NCI-H345 treated with DMSO at 0.1 percent for 48 hours (cell line): ENCODE data around the gene NAT9.

Experiments used
- DNase-seq: peaks from one replicate; lab custom pipeline; 2025; ENCODE audit not compliant: unreplicated experiment; lab: John Stamatoyannopoulos, UW

The NAT9 gene

DNA sequence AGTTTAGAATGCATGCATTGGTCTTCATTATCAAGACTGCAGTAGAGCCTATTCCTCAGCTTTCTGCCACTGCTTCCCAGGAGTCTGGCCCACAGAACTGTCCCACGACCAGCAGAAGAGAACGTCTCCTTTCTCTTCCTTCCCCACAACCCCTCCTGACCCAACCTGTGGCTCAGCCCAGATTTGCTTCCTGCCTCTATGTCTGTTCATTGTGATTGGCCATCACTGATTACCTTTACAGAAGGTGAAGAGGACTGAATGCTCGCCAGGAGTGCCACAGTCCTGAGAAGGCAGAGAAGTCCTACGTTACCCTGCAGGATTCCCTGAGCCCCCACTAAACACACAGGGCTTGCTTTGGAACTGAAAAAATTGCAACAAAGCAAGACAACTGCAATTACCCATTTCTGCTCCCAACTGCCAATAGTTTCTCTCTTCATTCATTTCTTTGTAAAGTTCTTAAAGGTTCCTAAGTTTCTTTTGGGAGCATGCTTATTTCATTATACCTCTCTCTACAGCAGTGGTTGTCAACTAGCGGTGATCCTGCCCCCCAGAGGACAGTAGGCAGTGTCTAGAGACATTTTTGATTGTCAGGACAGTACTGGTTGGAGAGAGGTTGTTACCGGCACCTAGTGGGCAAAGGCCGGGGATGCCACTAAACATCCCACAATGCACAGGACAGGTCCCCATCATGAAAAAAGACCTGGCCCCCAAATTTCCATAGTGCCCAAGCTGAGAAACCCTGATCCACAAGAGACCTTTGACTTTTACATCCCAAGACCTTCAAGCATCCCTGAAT, 4.5 kb upstream of the NAT9 start:
- no peak for DNase-seq

DNA sequence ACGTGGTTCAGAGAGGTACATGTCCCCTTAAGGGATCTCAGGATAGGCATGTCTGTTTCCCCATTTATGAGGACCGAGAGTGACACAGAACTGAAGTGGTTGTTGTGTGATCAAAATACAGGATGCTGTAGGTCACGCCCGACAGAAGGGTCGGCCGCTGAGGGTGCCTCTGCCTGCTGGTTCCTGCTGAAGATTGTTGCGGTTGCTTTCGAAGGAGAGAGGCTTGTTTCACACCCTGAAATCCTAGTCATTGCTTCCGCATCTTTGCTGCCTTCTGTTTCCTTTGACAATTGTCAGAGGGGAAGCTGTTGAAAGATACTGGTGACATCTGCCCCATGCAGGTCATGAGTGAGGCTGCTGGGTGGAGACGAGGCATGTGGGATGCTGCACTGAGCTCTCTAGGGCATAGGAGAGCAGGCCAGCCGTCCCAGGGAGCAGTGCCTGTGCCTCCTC, 3.8 kb upstream of the NAT9 start:
- DNase-seq, result no peak

DNA sequence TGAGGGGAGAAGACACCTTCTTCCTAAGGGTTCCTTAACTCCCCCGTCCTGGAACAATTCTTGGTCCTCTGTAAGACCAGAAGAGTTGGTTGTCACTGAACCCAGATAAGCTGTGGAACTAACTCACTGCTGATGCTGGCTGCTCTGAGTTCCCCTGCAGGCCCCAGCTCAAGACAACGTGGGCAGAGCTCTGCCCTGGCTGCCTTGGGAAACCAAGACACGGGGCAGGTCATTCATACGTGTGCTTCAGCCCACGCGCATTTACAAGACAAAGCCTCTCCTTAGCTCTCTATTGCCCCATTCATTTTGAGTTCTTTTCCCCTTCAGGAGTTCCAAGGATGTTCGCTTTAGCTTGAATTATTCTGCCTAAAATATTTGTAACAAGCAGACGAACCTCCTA, 3.4 kb upstream of the NAT9 start:
- no peak for DNase-seq

DNA sequence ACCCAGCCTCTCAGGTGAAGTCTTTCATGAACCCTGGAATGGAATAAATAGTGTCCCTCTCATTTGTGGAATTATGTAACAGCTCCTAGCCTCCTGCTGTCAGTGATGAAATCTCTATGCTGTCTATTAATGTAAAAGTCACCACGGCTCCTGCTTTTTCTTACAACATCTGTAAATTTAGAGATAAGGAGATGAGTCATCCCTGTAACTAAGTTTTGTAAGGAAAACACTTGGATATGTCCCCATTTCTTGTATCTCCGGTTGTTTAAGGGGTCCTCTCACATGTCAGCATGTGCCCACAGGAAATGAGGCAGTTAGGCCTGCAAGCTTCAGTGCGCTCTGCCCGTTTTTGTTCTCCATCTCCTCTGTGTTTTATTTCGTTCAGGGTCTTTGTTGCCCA, 2.8 kb upstream of the NAT9 start:
- DNase-seq, result no peak

DNA sequence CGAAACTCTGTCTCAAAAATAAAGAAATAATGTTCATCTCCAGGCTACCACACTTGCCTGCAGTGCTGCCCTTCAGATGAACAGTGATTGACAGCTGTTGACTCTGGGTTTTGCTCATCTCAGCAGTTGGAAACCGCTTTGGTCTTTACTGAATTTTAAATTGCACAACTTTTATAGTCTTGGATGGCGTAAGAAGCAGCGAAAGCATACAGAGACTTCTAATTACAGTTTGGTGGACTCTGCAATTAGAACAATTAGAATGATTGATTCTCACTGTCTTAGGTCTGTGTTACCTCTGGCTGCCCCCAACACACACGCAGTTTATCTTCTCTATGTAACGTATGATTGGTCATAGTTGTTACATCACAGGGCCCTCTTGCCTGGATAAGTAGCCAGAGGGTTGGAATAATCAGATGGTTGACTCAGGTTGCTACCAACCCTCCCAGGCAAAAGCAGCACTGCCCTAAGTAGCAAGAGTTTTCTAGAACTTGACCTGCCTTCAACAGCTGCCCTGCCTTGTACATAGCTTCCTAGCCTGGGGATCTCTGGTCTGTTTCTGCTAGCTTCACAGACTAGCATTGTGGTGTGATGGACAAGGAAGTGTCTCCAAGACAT, 1.9 kb upstream of the NAT9 start:
- DNase-seq, result no peak

DNA sequence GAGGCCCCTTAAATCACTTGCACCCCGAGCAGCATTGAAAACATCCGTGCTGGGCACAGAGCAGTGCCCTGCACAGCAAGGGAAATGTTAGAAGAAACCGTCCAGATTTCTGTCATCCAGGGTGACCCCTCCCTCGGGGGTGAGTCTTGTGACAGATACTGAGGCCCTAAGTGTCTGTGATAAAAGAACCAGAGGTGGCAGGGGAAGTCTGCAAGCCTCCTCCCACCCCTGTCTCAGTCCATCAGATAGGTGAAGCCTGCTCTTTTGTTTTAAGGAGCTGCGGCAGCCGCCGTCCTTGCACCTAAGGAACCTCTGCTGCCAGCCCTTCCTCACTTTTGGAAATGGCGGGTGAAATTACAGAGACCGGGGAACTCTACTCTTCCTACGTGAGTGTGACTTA, 845 bp upstream of the NAT9 start:
- no peak for DNase-seq

DNA sequence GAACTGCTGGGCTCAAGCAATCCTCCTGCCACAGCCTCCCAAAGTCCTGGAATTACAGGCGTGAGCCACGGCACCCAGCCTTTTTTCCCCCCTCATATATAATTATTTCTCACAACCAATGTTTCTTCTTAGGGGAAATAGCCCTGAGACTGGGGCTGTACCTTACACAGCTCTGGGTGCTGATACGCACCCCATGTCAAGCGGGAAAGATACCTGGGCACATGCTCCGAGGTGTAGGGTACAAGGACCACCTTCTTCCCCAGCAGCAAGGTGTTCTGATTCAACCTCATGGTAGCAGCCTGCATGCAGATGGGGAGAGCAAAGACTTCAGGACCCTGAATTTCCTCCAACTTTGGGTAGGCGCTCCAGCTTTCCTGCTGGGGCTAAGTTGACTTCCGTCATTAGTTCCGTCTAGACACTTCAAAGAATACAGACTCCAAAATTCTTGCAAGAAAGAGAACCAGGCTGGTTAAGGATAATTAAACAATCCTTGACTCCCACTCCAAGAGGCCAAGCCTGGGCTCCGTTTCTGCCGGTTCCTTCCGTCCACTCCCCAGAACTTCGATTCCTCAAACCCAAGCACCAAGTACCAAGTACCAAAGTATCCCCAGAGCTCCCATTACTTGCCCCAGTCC, 619 bp downstream of the NAT9 start:
- DNase-seq, result no peak

DNA sequence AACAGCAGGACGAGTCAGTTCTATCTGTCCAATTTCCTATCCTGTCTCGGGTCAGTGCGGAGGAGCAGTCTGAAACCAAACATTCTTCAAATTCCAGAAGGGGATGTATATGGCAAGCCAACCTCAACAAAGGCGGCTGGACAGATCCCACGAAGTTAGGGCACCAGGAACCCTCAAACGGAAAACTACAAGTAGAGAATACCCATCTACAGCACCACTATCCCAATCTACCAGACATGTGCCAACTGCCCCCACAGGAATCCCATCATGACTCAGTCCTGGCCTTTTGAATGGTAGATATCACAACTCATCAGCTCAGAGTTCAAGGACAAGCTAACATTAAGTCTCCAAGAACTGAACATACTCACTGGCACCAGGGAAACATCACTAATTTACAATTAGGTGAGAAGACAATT, 2.3 kb downstream of the NAT9 start:
- DNase-seq, result no peak

DNA sequence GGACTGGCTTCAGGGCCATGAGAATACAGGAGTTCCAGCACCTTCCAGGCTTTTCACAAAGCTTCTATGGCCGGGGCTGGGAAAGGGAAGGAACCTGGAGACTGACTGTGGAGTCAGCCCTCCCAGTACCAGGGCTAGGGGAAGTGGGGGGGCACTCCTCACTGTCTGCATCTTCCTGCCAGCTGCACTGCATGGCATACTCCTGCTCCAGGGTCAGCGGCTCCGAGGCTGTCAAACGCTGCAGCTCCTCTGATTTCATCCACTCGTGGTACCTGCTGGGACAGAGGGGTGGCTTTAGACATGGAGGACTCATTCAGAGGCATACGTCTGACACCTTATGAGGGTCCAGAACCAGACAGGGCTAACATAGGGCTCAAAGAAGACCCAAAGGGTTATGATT, 2.7 kb downstream of the NAT9 start:
- no peak for DNase-seq

DNA sequence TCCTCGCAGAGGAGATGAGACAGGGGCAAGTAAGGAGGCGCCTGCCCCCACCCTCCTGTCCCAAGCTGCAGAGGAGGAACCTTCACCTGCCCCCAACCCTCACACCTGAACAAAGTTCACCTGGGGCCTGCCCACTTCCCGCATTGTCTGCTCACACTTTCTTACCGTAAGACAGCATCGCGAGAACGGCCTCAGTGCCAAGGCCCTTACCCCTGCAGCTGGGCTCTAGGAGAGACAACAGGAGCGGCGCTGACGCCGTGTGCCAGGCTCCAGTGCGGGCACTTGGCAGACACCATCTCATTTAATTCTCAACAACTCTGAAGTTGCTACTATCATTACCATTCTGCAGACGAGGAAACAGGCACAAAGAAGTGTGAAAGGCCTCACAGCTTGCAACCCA, 4.1 kb downstream of the NAT9 start:
- DNase-seq, result no peak

DNA sequence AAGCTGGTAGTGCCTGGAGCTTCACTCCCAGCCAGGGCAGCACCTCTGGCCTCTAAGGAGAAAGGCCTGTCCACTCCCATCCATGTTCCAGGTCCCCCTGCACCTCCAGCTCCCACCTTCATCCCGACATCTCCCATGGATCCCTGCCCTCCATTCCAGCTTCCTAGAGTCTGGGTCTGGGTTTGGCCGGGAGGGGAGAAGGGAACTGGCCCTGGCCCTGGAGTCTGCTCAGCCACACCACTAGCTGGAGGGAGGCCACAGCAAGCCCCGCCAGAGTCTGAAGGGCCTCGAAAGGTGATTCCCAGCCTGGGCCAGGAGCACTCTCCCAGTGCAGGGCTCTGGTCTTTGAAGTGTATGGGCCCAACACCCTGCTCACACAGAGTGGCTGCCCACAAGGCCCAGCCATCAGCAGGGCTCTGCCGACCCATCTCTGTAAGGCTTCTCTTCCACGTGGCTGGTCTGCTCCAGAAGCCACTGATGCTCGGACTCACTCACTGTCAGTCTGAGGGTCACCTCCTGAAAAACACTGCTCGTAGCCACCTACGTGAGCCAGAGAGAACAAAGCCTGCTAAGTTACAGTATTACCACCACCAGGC, 4.7 kb downstream of the NAT9 start:
- no peak for DNase-seq

DNA sequence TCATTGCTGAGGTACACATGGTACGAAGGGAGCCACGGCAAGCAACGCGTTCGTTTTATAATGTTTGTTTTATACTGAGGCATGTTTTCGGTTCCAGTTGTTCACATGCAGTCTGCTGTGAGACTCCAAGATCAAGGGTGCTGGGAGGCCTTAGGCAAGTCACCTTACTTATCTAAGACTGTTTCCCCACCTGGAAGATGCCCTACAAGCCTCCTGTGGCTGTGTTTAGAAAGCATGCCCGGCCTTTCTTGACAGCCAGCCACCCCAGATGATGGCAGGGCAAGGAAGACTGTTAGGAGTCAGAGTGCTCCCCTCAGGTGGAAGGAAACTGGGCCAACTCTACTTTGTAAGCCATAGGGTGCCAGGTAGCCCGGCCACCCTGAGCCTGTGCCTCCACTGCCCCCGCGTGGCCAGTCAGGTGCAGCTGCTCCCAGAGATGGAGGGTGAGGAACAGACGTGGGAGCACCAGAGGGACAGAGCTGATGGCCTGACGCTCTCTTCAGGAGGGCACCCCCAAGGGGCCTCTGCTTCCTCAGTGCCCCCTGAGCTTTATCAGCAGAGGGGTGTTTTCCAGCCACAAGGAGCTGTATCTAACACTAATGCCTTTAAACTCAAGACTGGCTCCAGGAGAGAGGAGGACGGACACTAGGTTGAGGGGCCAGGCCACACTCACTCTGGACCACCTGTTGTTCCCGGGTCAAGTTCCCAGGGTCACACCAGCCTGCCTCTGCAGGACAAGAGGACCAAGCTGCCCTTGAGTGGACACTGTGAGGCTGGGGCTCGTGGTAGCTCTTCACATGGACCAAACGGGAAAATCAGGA, 5.4 kb downstream of the NAT9 start:
- peak; percentile 29 for DNase-seq

DNA sequence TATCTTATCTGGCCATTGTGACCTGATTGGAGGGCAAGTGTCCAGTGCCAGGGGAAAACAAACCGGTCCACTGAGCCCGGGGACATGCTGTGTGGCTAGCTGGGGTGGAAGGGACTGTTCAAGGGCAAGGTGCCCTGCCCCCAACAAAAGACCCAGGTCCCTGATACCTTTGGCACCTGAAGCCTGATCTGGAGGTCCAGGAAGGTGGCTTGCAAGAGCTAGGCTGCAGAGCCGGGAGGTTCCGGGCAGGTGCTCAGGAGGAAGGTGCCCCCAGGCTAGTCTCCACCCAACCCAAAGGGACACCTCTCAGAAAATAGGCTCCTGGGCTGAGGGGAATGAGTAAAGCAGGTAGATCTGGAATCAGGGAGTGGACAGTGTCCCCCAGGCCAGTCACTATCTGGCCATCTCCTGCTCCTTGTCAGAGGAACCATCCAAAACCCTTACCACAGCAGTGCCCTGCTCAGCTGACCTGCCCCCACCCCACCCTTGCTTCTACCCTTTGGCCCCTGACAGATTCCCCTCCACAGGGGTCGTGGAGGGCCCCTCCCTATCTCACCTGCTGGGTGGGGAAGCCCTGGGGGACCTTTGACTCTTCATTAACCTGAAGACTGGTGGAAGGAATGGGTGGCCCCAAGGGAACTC, 6.2 kb downstream of the NAT9 start:
- no peak for DNase-seq

DNA sequence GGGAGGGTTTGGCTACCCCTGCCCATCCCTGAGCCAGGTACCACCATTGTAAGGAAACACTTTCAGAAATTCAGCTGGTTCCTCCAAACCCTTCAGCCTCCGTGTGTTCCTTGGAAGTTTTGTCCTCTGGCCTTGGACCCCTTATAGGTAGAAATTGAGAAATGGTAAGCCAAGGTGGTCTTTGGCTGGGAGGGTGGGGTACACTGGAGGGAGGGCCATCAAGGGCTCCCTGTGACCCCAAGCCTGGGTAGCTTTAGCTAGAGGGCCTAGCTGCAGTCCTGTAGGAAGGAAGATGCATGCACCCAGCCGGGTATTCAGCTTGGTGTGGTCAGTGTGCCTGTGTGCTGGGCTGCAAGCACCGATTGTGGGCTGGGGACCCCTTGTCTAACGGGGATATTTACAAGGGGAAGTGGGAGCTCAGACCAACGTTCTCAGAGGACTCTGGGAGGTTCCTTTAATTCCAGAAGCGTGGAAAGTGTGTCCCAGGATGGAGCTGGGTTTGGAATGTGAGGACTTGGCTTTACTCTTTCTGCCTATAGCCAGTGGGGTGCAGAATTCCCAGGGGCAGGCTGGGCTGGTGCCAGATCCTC, 6.8 kb downstream of the NAT9 start:
- no peak for DNase-seq

DNA sequence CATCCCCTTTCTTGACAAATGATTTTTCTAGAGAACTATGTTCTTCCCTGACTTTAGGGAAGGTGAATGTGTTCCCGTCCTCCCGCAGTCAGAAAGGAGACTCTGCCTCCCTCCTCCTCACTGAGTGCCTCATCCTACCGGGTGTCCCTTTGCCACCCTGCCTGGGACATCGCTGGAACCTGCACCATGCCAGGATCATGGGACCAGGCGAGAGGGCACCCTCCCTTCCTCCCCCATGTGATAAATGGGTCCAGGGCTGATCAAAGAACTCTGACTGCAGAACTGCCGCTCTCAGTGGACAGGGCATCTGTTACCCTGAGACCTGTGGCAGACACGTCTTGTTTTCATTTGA, 7.4 kb downstream of the NAT9 start:
- DNase-seq, result no peak

DNA sequence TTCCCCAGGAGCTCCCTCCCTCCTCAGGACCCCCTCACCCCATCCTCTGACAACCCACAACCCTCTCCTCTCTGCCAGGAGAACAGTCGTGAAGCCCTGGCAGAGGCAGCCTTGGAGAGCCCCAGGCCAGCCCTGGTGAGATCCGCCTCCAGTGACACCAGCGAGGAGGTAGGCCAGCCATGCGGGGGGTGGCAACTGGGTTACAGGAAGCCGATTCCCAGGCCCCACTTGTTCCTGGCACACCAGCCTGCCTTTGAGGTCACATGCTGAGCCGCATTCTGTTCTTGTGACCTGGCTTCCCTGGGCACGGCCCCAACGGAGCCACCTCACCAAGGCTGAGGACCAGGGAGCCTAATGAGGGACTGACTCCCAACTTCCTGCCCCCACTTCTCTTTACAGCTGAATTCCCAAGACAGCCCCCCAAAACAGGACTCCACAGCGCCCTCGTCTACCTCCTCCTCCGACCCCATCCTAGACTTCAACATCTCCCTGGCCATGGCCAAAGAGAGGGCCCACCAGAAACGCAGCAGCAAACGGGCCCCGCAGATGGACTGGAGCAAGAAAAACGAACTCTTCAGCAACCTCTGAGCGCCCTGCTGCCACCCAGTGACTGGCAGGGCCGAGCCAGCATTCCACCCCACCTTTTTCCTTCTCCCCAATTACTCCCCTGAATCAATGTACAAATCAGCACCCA, 7.9 kb downstream of the NAT9 start:
- no peak for DNase-seq

DNA sequence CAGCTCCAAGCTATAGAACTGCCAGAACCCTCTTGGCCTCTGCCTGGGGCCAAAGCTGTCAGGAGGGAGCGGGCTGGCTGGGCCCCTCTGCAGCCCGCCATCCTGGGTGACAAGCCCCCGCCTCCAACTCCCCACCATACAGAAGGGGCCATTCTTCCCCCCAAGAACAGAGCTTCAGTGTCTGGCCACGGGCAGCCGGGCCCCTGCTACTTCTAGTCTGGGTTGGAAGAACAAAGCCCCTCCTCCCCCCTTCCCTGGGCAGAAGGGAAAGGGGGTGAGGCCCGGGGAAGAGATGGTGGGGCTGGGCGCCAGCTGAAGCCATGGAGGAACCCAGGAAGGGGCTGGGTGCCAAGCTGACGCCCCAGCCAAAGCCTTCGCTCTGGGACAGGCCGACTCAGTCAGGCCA, 9.0 kb downstream of the NAT9 start:
- no peak for DNase-seq

DNA sequence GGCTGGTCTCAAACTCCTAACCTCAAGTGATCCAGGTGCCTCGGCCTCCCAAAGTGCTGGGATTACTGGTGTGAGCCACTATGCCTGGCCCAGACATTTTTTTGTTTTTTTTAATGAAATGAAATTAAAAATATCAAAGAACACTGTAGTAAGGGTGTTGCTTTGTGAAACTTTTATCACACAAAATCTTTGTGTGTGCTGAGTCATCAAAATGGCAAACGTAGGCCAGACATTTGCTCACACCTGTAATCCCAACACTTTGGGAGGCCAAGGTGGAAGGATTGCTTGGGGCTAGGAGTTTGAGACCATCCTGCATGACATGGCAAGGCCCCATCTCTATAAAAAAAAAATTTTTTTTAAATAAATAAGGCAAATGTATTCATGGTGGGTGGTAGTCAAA, 9.7 kb downstream of the NAT9 start:
- DNase-seq, result no peak

DNA sequence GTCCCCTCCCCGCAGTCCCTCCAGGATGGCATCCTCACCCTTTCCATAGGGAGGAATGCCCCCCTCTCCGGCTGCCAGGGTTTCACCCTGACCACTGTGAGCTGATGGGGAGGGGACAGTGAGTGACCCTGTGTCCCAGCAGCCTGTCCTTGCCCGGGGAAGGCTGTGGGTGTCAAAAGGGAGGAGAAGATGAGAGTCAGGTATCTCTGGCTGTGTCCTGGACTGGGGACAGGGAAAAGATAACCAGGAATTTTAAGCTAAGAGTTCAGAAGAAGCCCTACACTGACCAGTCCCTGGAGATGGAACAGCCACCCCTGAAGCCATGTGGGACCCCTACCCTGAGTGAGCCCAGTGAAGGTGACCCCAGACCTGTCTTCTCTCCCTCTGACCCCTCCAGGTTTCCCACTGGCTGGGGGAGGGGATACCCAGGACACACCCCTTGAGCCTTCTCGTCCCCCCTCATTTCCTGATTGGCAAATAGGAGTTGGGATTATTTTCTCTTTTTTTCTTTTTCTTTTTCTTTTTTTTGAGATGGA, 11.3 kb downstream of the NAT9 start:
- DNase-seq, result no peak
